Neuron (in vitro differentiated cells): Measurements from ENCODE around the gene GRN.
"Not testable (repeated sequence)": the region's sequence is repeated elsewhere in the genome, so short reads cannot be mapped to it uniquely, and the experiment has no call there.

Experiments used
- H2AFZ ChIP-seq: one replicate; pipeline ENCODE4 v1.6.1; 2013; ENCODE audit warnings: low read depth, mild to moderate bottlenecking, inconsistent platforms, low read length, moderate library complexity
- H3K27me3 ChIP-seq: one replicate; pipeline ENCODE4 v1.6.1; 2013; ENCODE audit warnings: low read length; ENCODE audit not compliant: insufficient read depth
- H3K36me3 ChIP-seq: one replicate; pipeline ENCODE4 v1.6.1; 2013; ENCODE audit warnings: low read length; ENCODE audit not compliant: insufficient read depth
- H3K4me1 ChIP-seq: one replicate; pipeline ENCODE4 v1.6.1; 2013; ENCODE audit warnings: low read length; ENCODE audit not compliant: insufficient read depth
- H3K4me3 ChIP-seq: 2 replicates; pipeline ENCODE4 v1.5.1; 2013; ENCODE audit warnings: mild to moderate bottlenecking, low read length, moderate library complexity
- H3K9me3 ChIP-seq: one replicate; pipeline ENCODE4 v1.6.1; 2013; ENCODE audit warnings: low read length

Gene GRN

DNA sequence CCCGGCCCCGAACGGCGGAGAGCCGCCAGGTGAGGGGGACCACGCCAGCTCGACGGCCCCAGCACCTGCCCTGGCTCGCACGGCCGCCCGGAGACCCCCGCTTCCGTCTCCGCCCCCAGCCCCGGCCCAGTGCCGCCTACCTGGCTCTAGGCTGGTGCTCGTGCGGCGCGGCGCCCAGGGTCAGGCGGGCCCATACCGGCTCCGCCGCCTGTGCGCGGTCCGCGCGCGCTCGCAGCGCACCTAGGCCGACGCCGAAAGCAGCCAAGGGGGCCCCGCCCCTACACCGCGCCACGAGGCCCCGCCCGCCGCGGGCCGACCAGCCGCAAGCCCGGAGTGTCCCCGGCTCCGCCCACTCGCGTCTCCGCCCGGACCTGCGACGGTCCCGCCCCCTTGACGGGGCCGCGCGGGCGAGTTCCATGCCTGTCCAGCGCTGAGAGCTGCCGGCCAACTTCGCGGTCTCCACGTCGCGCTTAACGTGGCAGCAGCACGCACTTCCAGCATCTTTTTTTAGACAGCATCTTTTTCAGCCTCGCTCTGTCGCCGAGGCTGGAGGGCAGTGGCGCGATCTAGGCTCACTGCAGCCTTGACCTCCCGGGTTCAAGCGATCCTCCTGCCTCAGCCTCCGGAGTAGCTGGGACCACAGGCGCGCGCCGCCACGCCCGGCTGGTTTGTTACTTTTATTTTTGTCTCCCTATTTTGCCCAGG, 20.4 kb upstream of the GRN start, which contains the start of gene SLC25A39:
Gene SLC25A39 (minus strand): TSS at position 253 of the 705 bp plus-strand sequence. CDS start 1,261 bp downstream, outside the sequence.
- peaks cover 18% of the 10 kb centered on the region for H3K36me3 ChIP-seq
- peak within 1 kb of the TSS; percentile 94 for H3K4me3 ChIP-seq
- H3K27me3 ChIP-seq, result no peaks in the 10 kb centered on the region
- H3K4me1 ChIP-seq, result peaks cover 8% of the 10 kb centered on the region
- H2AFZ ChIP-seq, result peak within 1 kb of the TSS; percentile 92
- H3K9me3 ChIP-seq, result no peaks in the 10 kb centered on the region

DNA sequence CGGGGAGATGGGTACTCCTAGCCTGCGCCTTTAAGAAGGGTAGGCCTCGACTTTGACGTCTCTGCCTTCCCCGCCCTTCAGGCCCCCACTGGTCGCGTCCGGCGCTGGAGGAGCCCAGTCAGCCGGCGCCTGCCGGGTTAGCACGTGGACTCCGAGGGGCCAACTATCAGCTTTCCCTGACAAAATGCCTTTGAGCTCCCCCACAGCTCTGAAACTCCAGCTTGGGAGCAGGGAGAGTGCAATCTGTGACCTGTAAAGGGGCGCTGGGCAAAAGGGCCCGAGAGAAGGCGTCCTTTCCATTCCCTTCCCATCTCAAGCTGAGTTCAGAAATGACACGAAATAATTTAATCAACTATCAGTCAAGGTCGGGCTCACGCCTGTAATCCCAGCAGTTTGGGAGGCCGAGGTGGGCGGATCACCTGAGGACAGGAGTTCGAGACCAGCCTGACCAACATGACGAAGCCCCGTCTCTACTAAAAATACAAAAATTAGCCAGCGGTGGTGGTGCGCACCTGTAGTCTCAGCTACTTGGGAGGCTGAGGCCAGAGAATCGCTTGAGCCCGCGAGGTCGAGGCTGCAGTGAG, 18.1 kb upstream of the GRN start:
- Histone ChIP-seq H3K9me3 (no peaks in the 10 kb centered on the region), H3K4me1 (peaks cover 12% of the 10 kb centered on the region), H2AFZ (no peak overlapping the region), H3K4me3 (no peak overlapping the region), H3K36me3 (peaks cover 2% of the 10 kb centered on the region), H3K27me3 (no peaks in the 10 kb centered on the region)

DNA sequence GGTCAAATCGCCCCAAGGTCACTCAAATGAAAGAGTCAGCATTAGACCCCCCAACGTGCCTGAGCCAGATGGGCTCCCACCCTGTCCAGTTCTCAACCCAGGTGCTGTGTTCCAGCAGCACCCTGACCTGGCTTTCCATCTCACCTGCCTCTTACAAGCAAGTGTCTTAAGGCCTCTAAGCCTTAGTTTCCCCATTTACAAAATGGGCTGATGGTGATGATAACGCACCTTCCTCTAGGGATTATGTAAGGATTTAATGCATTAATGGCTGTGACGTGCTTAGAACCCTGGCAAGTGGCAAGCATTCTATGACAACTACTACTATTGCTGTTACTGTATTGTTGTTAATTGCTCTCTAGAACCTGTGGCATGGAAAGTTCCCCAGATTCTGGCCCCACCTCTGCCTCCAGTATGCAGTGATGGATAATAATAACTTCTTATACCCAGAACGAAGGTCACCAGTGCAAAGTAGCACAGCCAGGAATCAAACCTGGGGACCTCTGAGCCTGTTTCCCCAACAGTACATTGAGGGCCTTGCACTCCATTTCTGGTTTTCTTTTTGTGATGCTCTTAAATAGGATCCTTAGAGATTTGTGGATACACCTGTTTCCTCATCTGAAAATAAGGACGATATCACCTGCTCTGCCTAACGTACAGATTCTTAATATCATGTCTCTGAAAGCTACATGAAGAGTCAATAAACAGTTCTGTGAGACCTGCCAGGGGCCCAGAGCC, 17.2 kb upstream of the GRN start:
- no peak overlapping the region for H2AFZ ChIP-seq
- H3K27me3 ChIP-seq, result no peaks in the 10 kb centered on the region
- H3K9me3 ChIP-seq, result no peaks in the 10 kb centered on the region
- H3K4me1 ChIP-seq, result peaks cover 12% of the 10 kb centered on the region
- no peaks in the 10 kb centered on the region for H3K36me3 ChIP-seq
- H3K4me3 ChIP-seq, result no peak overlapping the region

DNA sequence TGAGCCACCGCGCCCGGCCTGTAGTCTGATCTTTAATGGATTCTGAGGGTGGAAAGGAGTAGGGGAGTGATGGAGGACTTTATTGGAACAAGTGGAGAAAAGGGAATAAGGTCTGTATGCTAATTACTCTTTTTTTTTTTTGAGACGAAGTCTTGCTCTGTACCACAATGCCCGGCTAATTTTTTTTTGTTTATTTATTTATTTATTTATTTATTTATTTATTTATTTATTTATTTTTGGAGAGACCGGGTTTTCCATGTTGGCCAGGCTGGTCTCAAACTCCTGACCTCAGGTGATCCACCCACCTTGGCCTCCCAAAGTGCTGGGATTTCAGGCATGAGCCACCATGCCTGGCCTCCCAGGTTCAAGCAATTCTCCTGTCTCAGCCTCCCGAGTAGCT, 15.6 kb upstream of the GRN start:
- H3K4me1 ChIP-seq, H3K9me3 ChIP-seq, H2AFZ ChIP-seq, H3K36me3 ChIP-seq, H3K4me3 ChIP-seq: not testable (repeated sequence)
- H3K27me3 ChIP-seq, result peaks cover 11% of the 10 kb centered on the region

DNA sequence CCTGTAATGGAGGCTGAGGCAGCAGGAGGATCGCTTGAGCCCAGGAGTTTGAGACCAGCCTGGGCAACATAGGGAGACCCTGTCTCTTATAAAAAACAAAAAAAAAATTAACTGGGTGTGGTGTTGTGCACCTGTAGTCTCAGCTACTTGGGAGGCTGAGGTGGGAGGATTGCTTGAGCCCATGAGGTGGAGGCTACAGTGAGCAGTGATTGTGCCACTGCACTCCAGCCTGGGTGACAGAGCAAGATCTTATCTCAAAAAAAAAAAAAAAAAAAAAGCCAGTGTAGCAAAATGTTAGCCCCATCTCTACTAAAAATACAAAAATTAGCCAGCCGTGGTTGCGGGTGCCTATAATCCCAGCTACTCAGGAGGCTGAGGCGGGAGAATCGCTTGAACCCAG, 14.8 kb upstream of the GRN start:
- not testable (repeated sequence) for H3K4me3 ChIP-seq, H3K9me3 ChIP-seq, H2AFZ ChIP-seq, H3K36me3 ChIP-seq, H3K4me1 ChIP-seq
- peaks cover 16% of the 10 kb centered on the region for H3K27me3 ChIP-seq

DNA sequence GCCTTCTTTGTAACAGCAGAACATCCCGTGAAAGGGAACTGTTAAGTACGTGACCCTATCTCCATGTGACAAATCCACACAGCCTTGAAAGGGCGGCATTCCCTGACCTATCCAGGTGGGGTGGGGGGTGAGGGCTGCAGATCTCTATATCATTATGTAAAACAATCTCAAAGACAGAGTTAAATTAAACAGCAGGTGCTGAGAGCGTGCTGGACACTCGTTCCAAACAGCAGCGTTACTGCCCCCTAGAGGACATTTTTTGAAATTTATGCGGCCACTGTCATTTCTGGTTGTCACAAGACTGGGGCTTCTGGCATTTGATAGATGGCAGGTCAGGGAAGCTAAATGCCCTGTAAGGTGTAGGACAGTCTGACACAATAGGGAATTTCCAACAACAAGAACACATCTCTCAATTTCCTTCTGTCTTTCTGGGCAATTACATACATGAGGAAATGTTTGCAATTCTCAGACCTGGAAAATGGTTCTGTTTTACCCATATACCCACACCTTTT, 13.8 kb upstream of the GRN start:
- H3K36me3 ChIP-seq, result no peaks in the 10 kb centered on the region
- H3K4me3 ChIP-seq, result no peak overlapping the region
- H3K27me3 ChIP-seq, result peaks cover 23% of the 10 kb centered on the region
- H3K4me1 ChIP-seq, result peaks cover 4% of the 10 kb centered on the region
- H2AFZ ChIP-seq, result no peak overlapping the region
- H3K9me3 ChIP-seq, result no peaks in the 10 kb centered on the region

DNA sequence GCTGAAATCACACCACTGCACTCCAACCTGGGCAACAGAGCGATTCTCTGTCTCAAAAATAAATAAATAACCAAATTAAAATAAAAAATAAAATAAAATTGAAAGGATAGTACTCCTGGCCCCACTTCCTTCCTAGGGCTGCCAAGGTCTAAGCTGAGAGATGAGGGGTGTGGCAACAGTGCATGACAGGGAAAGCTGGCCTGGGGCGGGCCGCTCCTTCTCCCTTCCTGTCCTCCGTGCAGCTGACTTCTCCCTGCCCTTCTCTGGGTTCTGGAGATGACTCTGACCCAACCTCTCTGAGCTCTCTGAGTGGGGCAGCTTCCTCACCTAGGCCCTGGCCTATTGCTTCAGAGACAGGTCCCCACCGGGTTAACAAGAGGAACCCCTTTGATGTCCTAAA, 11.7 kb upstream of the GRN start:
- H3K9me3 ChIP-seq, result no peaks in the 10 kb centered on the region
- peaks cover 32% of the 10 kb centered on the region for H3K27me3 ChIP-seq
- H3K36me3 ChIP-seq, result no peaks in the 10 kb centered on the region
- peaks cover 4% of the 10 kb centered on the region for H3K4me1 ChIP-seq
- H2AFZ ChIP-seq, result no peak overlapping the region
- H3K4me3 ChIP-seq, result no peak overlapping the region

DNA sequence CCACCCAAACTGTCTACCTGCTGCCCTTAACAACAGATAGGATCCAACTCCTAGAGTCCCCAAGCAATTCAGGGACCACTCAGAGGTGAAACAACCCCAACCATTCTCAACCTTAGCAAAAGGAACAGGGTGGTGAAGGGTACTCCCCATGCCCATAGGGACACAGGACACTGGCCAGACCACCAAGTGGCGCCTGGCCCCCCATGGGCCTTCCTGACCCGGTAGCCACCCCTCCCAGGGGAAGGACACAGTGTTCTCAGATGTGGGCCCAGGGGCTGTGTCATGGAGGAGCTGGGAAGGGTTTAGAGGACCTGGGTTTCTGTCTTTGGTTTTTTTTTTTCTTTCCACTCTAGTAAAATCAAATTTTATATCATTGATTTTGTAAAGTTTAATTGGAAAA, 10.8 kb upstream of the GRN start:
- Histone ChIP-seq H2AFZ (no peak overlapping the region), H3K4me3 (no peak overlapping the region), H3K36me3 (no peaks in the 10 kb centered on the region), H3K9me3 (no peaks in the 10 kb centered on the region), H3K4me1 (peaks cover 4% of the 10 kb centered on the region), H3K27me3 (peaks cover 36% of the 10 kb centered on the region)

DNA sequence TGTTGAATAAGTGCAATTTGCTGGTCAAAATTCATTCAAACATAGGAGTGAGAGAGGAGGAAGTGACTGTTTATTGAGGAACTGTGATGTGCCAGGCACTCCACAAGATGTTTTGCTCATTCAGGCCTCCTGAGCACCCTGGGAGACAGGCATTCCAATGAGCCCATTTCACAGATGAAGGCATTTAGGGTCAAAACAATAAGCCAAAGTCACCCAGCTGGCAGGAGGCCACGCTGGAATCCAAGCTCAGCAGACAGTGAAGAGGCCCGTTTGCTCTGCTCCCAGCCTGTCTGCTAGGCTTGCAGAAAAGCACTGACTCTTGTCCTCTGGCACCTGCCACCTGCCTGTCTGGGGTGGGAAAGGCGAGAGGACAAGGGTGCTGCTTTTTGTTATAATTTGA, 10.4 kb upstream of the GRN start:
- Histone ChIP-seq H3K4me3 (no peak overlapping the region), H3K27me3 (peaks cover 36% of the 10 kb centered on the region), H3K4me1 (peaks cover 4% of the 10 kb centered on the region), H2AFZ (no peak overlapping the region), H3K36me3 (no peaks in the 10 kb centered on the region), H3K9me3 (no peaks in the 10 kb centered on the region)

DNA sequence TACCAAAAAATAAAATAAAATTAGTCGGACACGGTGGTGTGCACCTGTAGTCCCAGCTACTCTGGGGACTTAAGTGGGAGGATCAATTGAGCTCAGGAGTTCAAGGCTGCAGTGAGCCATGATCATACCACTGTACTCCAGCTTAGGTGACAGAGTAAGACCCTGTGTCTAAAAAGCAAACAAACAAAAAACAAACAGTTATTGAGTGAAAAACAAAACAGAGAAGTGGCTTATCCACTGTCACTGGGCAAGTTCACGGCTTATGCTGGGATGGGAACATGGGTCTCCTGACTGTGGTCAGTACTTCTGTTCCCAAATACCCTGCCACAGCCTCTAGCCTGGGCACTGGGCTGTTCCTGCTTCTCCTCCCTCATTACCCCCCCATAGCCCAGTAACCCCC, 9.5 kb upstream of the GRN start:
- Histone ChIP-seq H3K27me3 (peaks cover 39% of the 10 kb centered on the region), H2AFZ (no peak overlapping the region), H3K9me3 (no peaks in the 10 kb centered on the region), H3K4me3 (no peak overlapping the region), H3K4me1 (peaks cover 4% of the 10 kb centered on the region), H3K36me3 (no peaks in the 10 kb centered on the region)

DNA sequence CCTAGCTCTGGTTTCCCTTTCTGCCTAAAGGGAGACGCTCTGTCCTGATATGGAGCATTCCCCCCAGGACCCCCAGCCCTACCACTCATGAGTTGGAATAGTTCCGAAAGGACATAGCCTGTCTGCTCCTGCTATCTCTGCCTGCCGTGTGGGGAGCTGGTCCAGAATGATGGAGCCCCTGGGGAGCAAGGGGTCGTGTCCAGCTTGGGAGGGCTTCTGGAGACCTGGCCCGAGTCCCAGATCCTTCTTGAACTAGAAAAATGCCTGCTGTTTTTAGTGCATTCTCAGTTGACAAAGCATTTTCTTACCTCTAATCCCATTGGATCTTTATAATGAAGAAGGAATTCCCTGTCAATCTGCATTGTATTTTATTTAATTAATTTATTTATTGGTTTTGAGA, 9.1 kb upstream of the GRN start:
- no peak overlapping the region for H3K4me3 ChIP-seq
- no peaks in the 10 kb centered on the region for H3K36me3 ChIP-seq

DNA sequence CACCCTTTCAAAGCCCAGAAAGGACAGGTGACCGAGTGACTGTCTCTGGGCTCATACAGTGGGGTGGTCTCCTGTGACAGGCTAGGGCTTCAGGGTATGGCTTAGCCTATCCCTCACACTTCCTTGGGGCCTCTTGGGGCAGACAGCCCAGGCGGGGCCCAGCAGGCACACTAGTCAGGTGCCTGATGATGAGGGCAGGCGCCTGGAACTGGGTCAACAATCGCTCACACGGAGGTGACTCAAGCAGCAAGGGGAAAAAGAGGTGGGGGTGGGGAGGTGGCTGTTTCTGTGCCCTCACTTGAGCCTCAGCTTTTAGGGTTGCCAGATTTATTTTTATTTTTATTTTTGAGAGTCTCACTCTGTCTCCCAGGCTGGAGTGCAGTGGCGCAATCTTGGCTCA, 6.4 kb upstream of the GRN start:
- Histone ChIP-seq H3K4me1 (no peaks in the 10 kb centered on the region), H3K9me3 (no peaks in the 10 kb centered on the region), H3K36me3 (no peaks in the 10 kb centered on the region), H2AFZ (no peak overlapping the region), H3K4me3 (no peak overlapping the region), H3K27me3 (peaks cover 39% of the 10 kb centered on the region)

More for the DNA sequence above, 9.1 kb upstream of the GRN start:
- no peak overlapping the region for H2AFZ ChIP-seq
- no peaks in the 10 kb centered on the region for H3K9me3 ChIP-seq
- peaks cover 3% of the 10 kb centered on the region for H3K4me1 ChIP-seq
- peaks cover 39% of the 10 kb centered on the region for H3K27me3 ChIP-seq

DNA sequence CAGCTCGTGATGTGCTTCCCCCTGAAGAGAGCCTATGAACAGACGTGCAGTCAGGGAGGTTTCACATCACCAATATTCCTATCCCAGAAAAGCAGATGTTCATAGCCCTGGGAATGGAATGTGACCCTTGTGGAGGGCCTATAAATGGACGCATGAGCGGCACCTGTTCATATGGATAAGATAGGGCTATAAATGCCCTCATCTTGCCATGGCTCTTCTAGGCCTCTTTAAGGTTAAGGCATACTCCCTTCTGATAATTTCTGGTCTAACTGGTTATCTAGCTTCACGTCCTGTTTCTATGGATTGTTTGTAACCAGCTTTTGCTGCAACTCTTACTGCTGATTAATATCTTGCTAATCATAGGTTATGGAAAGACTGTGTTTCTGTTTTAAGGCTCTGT, 4.5 kb upstream of the GRN start:
- H2AFZ ChIP-seq, H3K9me3 ChIP-seq, H3K4me3 ChIP-seq, H3K4me1 ChIP-seq, H3K36me3 ChIP-seq: not testable (repeated sequence)
- H3K27me3 ChIP-seq, result peaks cover 26% of the 10 kb centered on the region
